Uterus (tissue), 4 donors: Measurements from ENCODE around the gene NFIA. TPM values are rescaled to one million over a fixed set of nuclear protein-coding genes. Genes with fewer than 3 reads are reported as not detected.

ENCODE experiments used
- DNase-seq, 2 donors: peaks; one replicate each; pipeline ENCODE4 v3.0.0-alpha.2; 2019 to 2020
- H3K27ac ChIP-seq, 2 donors: fragments of 200-600 bp; sonication (generic); 1 replicate in 1 of 2; 2 replicates in 1 of 2; pipeline ENCODE4 v1.5.1; 2016 to 2018
- H3K27me3 ChIP-seq, 2 donors: fragments of 200-600 bp; sonication (generic); one replicate each; pipeline ENCODE4 v1.5.1; 2018 to 2019; ENCODE audit warnings: control low read depth in 1 of 2
- H3K36me3 ChIP-seq, 2 donors: fragments of 200-600 bp; sonication (generic); one replicate each; pipeline ENCODE4 v1.5.1; 2019; ENCODE audit warnings: control low read depth in 1 of 2
- H3K4me1 ChIP-seq, 2 donors: fragments of 200-600 bp; sonication (generic); one replicate each; pipeline ENCODE4 v1.5.1; 2018 to 2019; ENCODE audit warnings: control low read depth in 1 of 2
- H3K4me3 ChIP-seq, 2 donors: fragments of 200-600 bp; sonication (generic); 1 replicate in 1 of 2; 2 replicates in 1 of 2; pipeline ENCODE4 v1.5.1; 2018 to 2019; ENCODE audit warnings: mild to moderate bottlenecking in 1 of 2
- H3K9me3 ChIP-seq, 2 donors: fragments of 200-600 bp; sonication (generic); one replicate each; pipeline ENCODE4 v1.5.1; 2019; ENCODE audit warnings: control low read depth in 1 of 2
- CTCF ChIP-seq, 4 experiments: fragments of 200-600 bp in 2 of 4; fragments of 450-650 bp in 2 of 4; sonication (generic) in 2 of 4; IDR thresholded peaks; one replicate each; pipeline ENCODE4 v1.5.1; 2016 to 2019; ENCODE audit warnings: antibody characterized with exemption in 4 of 4, mild to moderate bottlenecking in 2 of 4, moderate library complexity in 1 of 4
- POLR2A ChIP-seq, 2 donors: fragments of 450-650 bp; IDR thresholded peaks; one replicate each; pipeline ENCODE4 v1.6.1; 2016; ENCODE audit warnings: antibody characterized with exemption in 2 of 2, mild to moderate bottlenecking in 1 of 2, moderate library complexity in 1 of 2
- intact Hi-C: fragments of 100-400 bp; cut with DNase I; formaldehyde crosslinking; loops from one replicate; pipeline ENCODE4 v1.15.1; 2023; ENCODE audit warnings: low total_unique reads
- total RNA-seq, 4 donors: library from RNA; depleted of rRNA in 3 of 4; stranded (reverse); fragments of >200 nt in 3 of 4; gene quantifications; one replicate each; pipeline versions ENCODE4 v1.1.0 to v1.2.4, GENCODE V29; 2014 to 2023
- donor health status: DM: yes; HTN: yes; CAD: no.

The NFIA gene
- total RNA-seq, 4 donors from 2014 or later, result 49.2 to 116 (median 64.9) TPM

GRCh38 chr1:61135291-61135690 is 52.9 kb downstream of the NFIA start:
- Histone ChIP-seq H3K4me3 (no peak overlapping the region), H3K27ac (no peak overlapping the region), H3K36me3 (no peaks in the 10 kb centered on the region), H3K4me1 (peaks cover 0 to 4% of the 10 kb centered on the region in 2 donors), H3K9me3 (no peaks in the 10 kb centered on the region), H3K27me3 (no peaks in the 10 kb centered on the region)
- TF ChIP-seq POLR2A (IDR thresholded peaks at IDR 0.05) (no peak), CTCF (IDR thresholded peaks at IDR 0.05) (no peak)
- intact Hi-C loops, result no loop called here
- no peak for DNase-seq

- Histone ChIP-seq H3K4me1 (peaks cover 0 to 13% of the 10 kb centered on the region in 2 donors), H3K27me3 (no peaks in the 10 kb centered on the region), H3K9me3 (no peaks in the 10 kb centered on the region), H3K27ac (no peak overlapping the region), H3K4me3 (no peak overlapping the region), H3K36me3 (no peaks in the 10 kb centered on the region)
- intact Hi-C loops, result no loop called here
- no peak for DNase-seq
- TF ChIP-seq CTCF (IDR thresholded peaks at IDR 0.05) (no peak), POLR2A (IDR thresholded peaks at IDR 0.05) (no peak)
These were observed 55.9 kb downstream of the NFIA start for GRCh38 chr1:61138305-61138704.

- no peak for DNase-seq
- H3K4me1 ChIP-seq, result peaks cover 0 to 13% of the 10 kb centered on the region in 2 donors
- H3K27ac ChIP-seq, result no peak overlapping the region
- no peaks in the 10 kb centered on the region for H3K27me3 ChIP-seq
- H3K9me3 ChIP-seq, result no peaks in the 10 kb centered on the region
- no peaks in the 10 kb centered on the region for H3K36me3 ChIP-seq
- TF ChIP-seq POLR2A (IDR thresholded peaks at IDR 0.05), result no peak
- no peak for TF ChIP-seq CTCF (IDR thresholded peaks at IDR 0.05)
- intact Hi-C loops, result no loop called here
- no peak overlapping the region for H3K4me3 ChIP-seq
These were observed 56.8 kb downstream of the NFIA start for GRCh38 chr1:61138921-61139774.

- no peak overlapping the region for H3K27ac ChIP-seq
- DNase-seq, result no peak
These were observed 57.6 kb downstream of the NFIA start for GRCh38 chr1:61139775-61140549.

More at GRCh38 chr1:61139775-61140549, 57.6 kb downstream of the NFIA start:
- Histone ChIP-seq H3K4me1 (peaks cover 0 to 13% of the 10 kb centered on the region in 2 donors), H3K4me3 (no peak overlapping the region), H3K9me3 (no peaks in the 10 kb centered on the region), H3K27me3 (no peaks in the 10 kb centered on the region), H3K36me3 (no peaks in the 10 kb centered on the region)
- TF ChIP-seq POLR2A (IDR thresholded peaks at IDR 0.05) (no peak), CTCF (IDR thresholded peaks at IDR 0.05) (no peak)
- intact Hi-C loops, result no loop called here
